ENCODE measurements around the gene ARSK. TPM values are rescaled to one million over a fixed set of nuclear protein-coding genes. Genes with fewer than 3 reads are reported as not detected.

Gene ARSK
- total and polyA plus RNA-seq, 2 of the 13 experiments (the other 11 are each of a cell fraction or from before 2014, with no cell fraction given) = 7.9 TPM

- no peak for TF ChIP-seq ZNF615 (CRISPR knock-in tag; IDR thresholded peaks at IDR 0.05; ENCODE audit: borderline replicate concordance)
- no peak for TF ChIP-seq E2F1 (CRISPR knock-in tag; IDR thresholded peaks at IDR 0.05)
- no peak for TF ChIP-seq NR2C2 (CRISPR knock-in tag; IDR thresholded peaks at IDR 0.05; ENCODE audit: borderline replicate concordance)
- TF ChIP-seq ZNF629 (CRISPR knock-in tag; conservative IDR thresholded peaks at IDR 0.05) = no peak
- TF ChIP-seq KLF12 (CRISPR knock-in tag; IDR thresholded peaks at IDR 0.05; ENCODE audit: borderline replicate concordance) = no peak
- no peak for TF ChIP-seq ZNF598 (CRISPR knock-in tag; IDR thresholded peaks at IDR 0.05; ENCODE audit: borderline replicate concordance)
- TF ChIP-seq FOXO1 (CRISPR knock-in tag; IDR thresholded peaks at IDR 0.05) = no peak
- no peak for TF ChIP-seq ZNF841 (CRISPR knock-in tag; IDR thresholded peaks at IDR 0.05; ENCODE audit: borderline replicate concordance)
- no peak for TF ChIP-seq HINFP (CRISPR knock-in tag; IDR thresholded peaks at IDR 0.05; ENCODE audit: low read depth)
- TF ChIP-seq ZNF546 (CRISPR knock-in tag; conservative IDR thresholded peaks at IDR 0.05) = no peak
- no peak for TF ChIP-seq ARHGAP35 (CRISPR knock-in tag; IDR thresholded peaks at IDR 0.05; ENCODE audit: borderline replicate concordance)
- no peak for TF ChIP-seq NFYC (CRISPR knock-in tag; IDR thresholded peaks at IDR 0.05)
- no peak for TF ChIP-seq EHMT2 (IDR thresholded peaks at IDR 0.05; ENCODE audit: borderline replicate concordance, low read depth, low read length)
Measured at GRCh38 chr5:95591490-95591901, 36.6 kb downstream of the ARSK start (continued).

All from HepG2 (cell line).